Muscle layer of colon (tissue), 2 donors: ENCODE results near the gene PHF5A.
"Not testable (repeated sequence)": the region's sequence is repeated elsewhere in the genome, so short reads cannot be mapped to it uniquely, and the experiment has no call there.

ENCODE experiments used
- H3K27ac ChIP-seq: one replicate; pipeline ENCODE4 v1.7.0; 2013; ENCODE audit warnings: low read depth, mild to moderate bottlenecking, low read length, moderate library complexity
- H3K27me3 ChIP-seq, 2 donors: one replicate each; pipeline ENCODE4 v1.7.0; 2013; ENCODE audit warnings: low read length in 2 of 2, mild to moderate bottlenecking in 2 of 2; ENCODE audit not compliant: insufficient read depth in 2 of 2, control insufficient read depth in 1 of 2
- H3K36me3 ChIP-seq: one replicate; pipeline ENCODE4 v1.7.0; 2013; ENCODE audit warnings: mild to moderate bottlenecking, low read length; ENCODE audit not compliant: insufficient read depth
- H3K4me1 ChIP-seq: one replicate; pipeline ENCODE4 v1.7.0; 2013; ENCODE audit warnings: mild to moderate bottlenecking, low read length; ENCODE audit not compliant: insufficient read depth
- H3K4me3 ChIP-seq, 2 donors: one replicate each; pipeline ENCODE4 v1.7.0; 2013; ENCODE audit warnings: low read length in 2 of 2, low read depth in 1 of 2, mild to moderate bottlenecking in 1 of 2, moderate library complexity in 1 of 2
- H3K9ac ChIP-seq: one replicate; pipeline ENCODE4 v1.7.0; 2013; ENCODE audit warnings: low read length
- H3K9me3 ChIP-seq: one replicate; pipeline ENCODE4 v1.7.0; 2013; ENCODE audit warnings: mild to moderate bottlenecking, low read length
- donor health status: abdominal sarcoma.
- donor health status: Adenocarcinoma of cecum.

The PHF5A gene

GRCh38 chr22:41469218-41469851 is 843 bp upstream of the PHF5A start:
- Histone ChIP-seq H3K27me3 (no peaks in the 10 kb centered on the region), H3K27ac (peak overlapping the region; percentile 96), H3K36me3 (peaks cover 40% of the 10 kb centered on the region), H3K9ac (peak overlapping the region; percentile 92), H3K9me3 (no peaks in the 10 kb centered on the region), H3K4me1 (peaks cover 27% of the 10 kb centered on the region), H3K4me3 (peak overlapping the region; percentile 33 to 91)

DNA sequence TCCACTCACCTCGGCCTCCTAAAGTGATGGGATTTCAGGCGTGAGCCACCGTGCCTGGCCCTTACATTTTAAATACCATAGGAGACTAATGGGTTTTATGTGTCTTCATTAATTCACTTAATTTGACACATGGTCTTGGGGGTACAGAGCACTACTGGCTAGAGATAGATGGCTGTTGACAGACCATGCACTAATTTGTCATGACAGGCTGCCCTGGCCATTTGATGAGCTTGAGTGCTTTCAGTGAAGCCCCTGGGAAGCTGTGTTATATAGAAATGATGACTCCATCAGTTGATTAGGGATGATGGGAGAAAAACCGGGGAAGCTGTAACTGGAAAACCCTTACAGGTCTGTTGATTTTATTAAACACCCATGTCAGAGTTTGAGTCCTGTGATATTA is 6.6 kb downstream of the PHF5A start:
- H3K36me3 ChIP-seq, result peaks cover 58% of the 10 kb centered on the region
- H3K9me3 ChIP-seq, result no peaks in the 10 kb centered on the region
- H3K27me3 ChIP-seq, result no peaks in the 10 kb centered on the region
- H3K9ac ChIP-seq, result no peak overlapping the region
- H3K4me1 ChIP-seq, result no peaks in the 10 kb centered on the region
- no peak overlapping the region for H3K27ac ChIP-seq
- H3K4me3 ChIP-seq, result no peak overlapping the region

DNA sequence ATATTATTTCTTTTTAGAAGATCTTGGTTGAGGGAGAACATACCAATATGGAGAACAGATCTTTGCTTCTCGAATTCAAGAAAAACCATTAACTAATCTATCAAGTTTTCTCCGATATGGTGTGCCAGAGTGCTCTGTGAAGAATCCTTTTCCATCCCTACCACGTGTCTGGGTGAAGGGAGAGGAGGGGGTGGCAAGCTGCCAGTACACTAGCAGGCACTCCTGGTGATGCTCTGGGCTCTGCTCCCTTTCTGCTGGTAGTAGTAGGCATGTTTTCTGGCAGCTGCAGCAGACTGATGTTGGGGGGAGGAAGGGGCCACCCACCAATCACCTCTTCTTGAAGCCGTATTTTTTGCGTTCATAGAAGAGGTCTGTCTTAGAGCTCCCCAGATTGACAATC is 8.4 kb downstream of the PHF5A start:
- H3K27ac ChIP-seq, result not testable (repeated sequence)

DNA sequence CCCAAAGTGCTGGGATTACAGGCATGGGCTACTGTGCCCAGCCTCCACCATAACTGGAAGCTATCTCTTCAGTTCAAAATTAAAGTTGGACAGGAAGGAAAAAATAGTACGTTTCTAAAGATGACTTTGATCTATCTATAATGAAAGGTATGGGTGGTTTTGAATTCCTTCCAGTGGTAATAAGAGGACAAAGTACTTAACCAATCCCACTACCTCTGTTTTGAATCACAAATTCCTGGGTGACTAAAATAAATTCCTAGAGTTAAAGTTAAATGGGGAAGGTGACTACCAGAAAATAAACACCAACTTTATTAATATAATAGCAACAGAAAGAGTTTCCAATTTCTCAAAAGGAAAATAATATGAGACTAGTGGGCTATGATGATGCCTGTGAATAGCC is 9.1 kb downstream of the PHF5A start:
- H3K27me3 ChIP-seq, result no peaks in the 10 kb centered on the region
- no peaks in the 10 kb centered on the region for H3K9me3 ChIP-seq
- no peak overlapping the region for H3K27ac ChIP-seq
- no peak overlapping the region for H3K4me3 ChIP-seq
- H3K9ac ChIP-seq, result no peak overlapping the region
- H3K4me1 ChIP-seq, result no peaks in the 10 kb centered on the region
- H3K36me3 ChIP-seq, result peaks cover 37% of the 10 kb centered on the region

More for the DNA sequence above, 8.4 kb downstream of the PHF5A start:
- not testable (repeated sequence) for H3K9ac ChIP-seq, H3K9me3 ChIP-seq, H3K4me1 ChIP-seq, H3K27me3 ChIP-seq, H3K4me3 ChIP-seq
- H3K36me3 ChIP-seq, result peaks cover 43% of the 10 kb centered on the region

DNA sequence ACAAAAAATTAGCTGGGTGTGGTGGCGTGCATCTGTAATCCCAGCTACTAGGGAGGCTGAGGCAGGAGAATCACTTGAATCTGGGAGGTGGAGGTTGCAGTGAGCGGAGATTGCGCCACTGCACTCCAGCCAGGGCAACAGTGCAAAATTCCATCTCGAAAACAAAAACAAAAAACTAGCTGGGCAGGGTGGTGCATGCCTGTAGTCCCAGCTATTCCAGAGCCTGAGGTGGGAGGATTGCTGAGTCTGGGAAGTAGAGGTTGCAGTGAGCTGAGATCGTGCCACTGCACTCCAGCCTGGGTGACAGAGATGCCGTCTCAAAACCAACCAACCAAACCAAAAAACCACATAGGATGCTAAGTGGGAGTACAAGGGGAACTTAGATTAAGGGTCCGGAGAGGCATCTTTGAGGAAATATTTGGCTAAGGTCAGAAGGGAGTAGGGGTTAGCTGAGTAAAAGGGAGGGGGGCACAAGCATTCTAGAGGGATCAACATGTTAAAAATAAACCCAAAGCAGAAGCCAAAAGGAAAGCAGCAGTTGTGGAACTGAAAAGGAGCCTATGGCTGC is 10.2 kb downstream of the PHF5A start:
- Histone ChIP-seq H3K27ac (no peak overlapping the region), H3K36me3 (peaks cover 26% of the 10 kb centered on the region), H3K27me3 (no peaks in the 10 kb centered on the region), H3K4me3 (no peak overlapping the region), H3K9ac (no peak overlapping the region), H3K4me1 (no peaks in the 10 kb centered on the region), H3K9me3 (no peaks in the 10 kb centered on the region)

GRCh38 chr22:41448189-41448808 is 20.2 kb downstream of the PHF5A start:
- peaks cover 14% of the 10 kb centered on the region for H3K4me1 ChIP-seq

DNA sequence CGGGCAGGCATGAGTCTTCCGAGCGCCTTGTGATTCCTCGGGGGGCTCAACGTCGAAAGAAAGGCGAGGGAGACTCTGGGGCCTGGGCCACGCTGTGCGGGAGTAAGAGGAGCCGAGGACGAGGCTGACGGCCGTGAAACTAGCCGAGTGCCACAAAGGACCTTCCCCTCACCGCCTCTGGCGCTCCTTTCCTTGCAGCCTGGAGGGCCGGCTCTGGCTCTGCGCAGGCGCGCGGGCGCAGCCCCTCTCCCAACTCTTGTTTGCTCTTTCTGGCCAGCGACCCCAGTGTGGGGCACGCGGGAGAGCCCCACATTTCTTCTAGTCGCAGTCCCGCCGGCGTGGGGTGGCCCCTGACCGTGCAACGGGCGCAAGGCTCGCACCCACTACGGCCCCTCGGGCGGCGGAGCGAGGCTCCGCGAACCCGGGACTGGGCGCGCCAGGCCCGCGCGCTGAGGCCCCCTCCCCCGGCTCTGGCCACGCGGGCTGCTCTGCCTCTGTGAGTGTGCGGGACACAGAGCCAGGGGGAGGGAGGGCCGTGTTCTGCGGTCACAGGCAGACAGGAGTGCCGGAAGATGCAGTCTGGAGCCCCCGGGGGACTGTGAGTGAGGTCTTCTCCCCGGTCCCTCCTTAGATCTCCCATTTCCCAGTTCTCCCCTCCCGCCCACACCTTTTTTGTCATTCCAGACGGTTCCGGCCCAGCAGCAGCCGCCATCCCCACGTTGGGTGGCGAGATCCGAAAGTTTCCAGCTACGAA is 20.9 kb downstream of the PHF5A start:
- Histone ChIP-seq H3K27me3 (no peaks in the 10 kb centered on the region), H3K36me3 (peaks cover 5% of the 10 kb centered on the region), H3K4me3 (peak overlapping the region; percentile 93 to 98), H3K4me1 (peaks cover 21% of the 10 kb centered on the region), H3K9me3 (no peaks in the 10 kb centered on the region), H3K9ac (peak overlapping the region; percentile 98), H3K27ac (peak overlapping the region; percentile 100)

More at GRCh38 chr22:41448189-41448808, 20.2 kb downstream of the PHF5A start:
- Histone ChIP-seq H3K9me3 (no peaks in the 10 kb centered on the region), H3K27me3 (no peaks in the 10 kb centered on the region), H3K27ac (peak overlapping the region; percentile 100), H3K4me3 (peak overlapping the region; percentile 93 to 98), H3K36me3 (no peaks in the 10 kb centered on the region), H3K9ac (peak overlapping the region; percentile 98)

DNA sequence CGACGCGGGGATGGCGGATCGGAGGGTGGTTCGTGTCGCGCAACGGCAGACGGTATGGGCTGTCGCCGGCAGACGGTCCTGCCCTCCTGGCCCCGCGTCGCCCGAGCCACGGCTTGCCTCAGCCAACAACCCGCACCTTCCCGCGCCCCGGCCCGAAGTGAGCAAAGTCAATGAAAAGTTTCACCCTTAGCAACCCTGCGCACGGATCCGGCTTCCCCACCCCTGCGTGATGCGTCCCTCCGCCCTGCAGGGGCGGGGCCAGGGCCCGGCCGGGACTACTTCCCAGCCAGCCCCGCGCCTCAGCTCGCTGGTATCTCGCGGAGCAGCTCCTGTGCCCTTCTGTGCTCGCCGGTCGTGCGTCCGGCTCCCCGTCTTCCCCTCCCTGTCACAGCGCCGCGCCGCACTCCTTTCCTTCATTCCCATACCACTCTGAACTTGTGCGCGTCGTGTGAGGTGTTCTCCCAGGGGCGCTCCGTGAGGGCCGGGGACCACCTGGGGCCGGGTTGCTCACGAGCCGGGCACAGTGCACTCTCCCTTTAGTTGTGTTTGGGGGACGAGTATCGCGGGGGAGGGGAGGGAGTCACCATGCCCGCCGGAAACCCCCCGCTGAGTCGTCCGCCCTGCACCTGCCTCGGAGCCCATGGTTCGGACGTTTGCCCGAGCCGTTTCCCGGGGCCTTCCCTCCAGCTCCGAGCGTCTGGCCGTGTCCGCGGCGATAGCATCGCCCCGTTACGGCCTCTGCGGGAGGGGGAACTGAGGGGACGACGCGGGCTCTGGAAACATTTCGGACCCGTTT is 21.7 kb downstream of the PHF5A start, which contains the start of gene TOB2:
Gene TOB2 (minus strand): TSS at position 163 of the 796 bp plus-strand sequence. CDS start 9,456 bp downstream, outside the sequence.
- Histone ChIP-seq H3K4me3 (peak within 1 kb of the TSS; percentile 93 to 98), H3K36me3 (peaks cover 5% of the 10 kb centered on the region), H3K4me1 (peaks cover 29% of the 10 kb centered on the region), H3K27me3 (no peaks in the 10 kb centered on the region), H3K9me3 (no peaks in the 10 kb centered on the region), H3K9ac (peak within 1 kb of the TSS; percentile 98), H3K27ac (peak within 1 kb of the TSS; percentile 100)

- H3K36me3 ChIP-seq, result peaks cover 8% of the 10 kb centered on the region
- no peaks in the 10 kb centered on the region for H3K9me3 ChIP-seq
- H3K9ac ChIP-seq, result peak overlapping the region; percentile 91
- peaks cover 30% of the 10 kb centered on the region for H3K4me1 ChIP-seq
- no peaks in the 10 kb centered on the region for H3K27me3 ChIP-seq
- peak overlapping the region; percentile 100 for H3K27ac ChIP-seq
- H3K4me3 ChIP-seq, result peak overlapping the region; percentile 93 to 98
Measured at GRCh38 chr22:41446057-41446501, 22.4 kb downstream of the PHF5A start.

GRCh38 chr22:41445129-41446056 is 23.1 kb downstream of the PHF5A start:
- peak overlapping the region; percentile 91 for H3K9ac ChIP-seq
- H3K27ac ChIP-seq, result peak overlapping the region; percentile 100
- H3K9me3 ChIP-seq, result no peaks in the 10 kb centered on the region
- H3K4me1 ChIP-seq, result peaks cover 33% of the 10 kb centered on the region
- no peaks in the 10 kb centered on the region for H3K27me3 ChIP-seq
- peaks cover 8% of the 10 kb centered on the region for H3K36me3 ChIP-seq
- peak overlapping the region; percentile 93 to 98 for H3K4me3 ChIP-seq
